PC-9 (cell line): ENCODE measurements around the gene GPBAR1. TPM values are rescaled to one million over a fixed set of nuclear protein-coding genes. Genes with fewer than 3 reads are reported as not detected.

Source experiments
- BruUV-seq: library from RNA; stranded (reverse); fragments of 400-500 nt; replicated peaks from 2 replicates; lab custom pipeline; 2021; lab: Mats Ljungman, UMichigan
- CTCF ChIA-PET: fragments of 300-600 bp; sonication (Branson Sonifier 250); formaldehyde crosslinking; loops from one replicate; lab custom pipeline; 2022; ENCODE audit warnings: antibody characterized with exemption; lab: Charles Lee
- POLR2A ChIA-PET: fragments of 300-600 bp; sonication (Branson Sonifier 250); formaldehyde crosslinking; loops from one replicate; lab custom pipeline; 2022; ENCODE audit warnings: antibody characterized with exemption; ENCODE audit not compliant: unreplicated experiment; lab: Charles Lee
- DNase-seq, 2 experiments: peaks; one replicate each; pipeline versions ENCODE4 v3.0.0 to v3.0.0-alpha.2; 2015 to 2022; ENCODE audit warnings: mixed read lengths in 1 of 2
- H2AFZ ChIP-seq: fragments of 200-600 bp; sonication (generic); 2 replicates; pipeline ENCODE4 v1.8.1; 2017; ENCODE audit warnings: antibody characterized with exemption
- H3F3A ChIP-seq: fragments of 200-600 bp; sonication (generic); 2 replicates; pipeline ENCODE4 v1.8.1; 2017; ENCODE audit warnings: antibody characterized with exemption, mild to moderate bottlenecking, low read depth; ENCODE audit not compliant: insufficient read depth
- H3K27ac ChIP-seq: fragments of 200-600 bp; sonication (generic); 2 replicates; pipeline ENCODE4 v1.6.1; 2016; ENCODE audit warnings: mixed run types
- H3K27me3 ChIP-seq: fragments of 200-600 bp; sonication (generic); 2 replicates; pipeline ENCODE4 v1.6.1; 2016; ENCODE audit warnings: low read depth, mixed run types; ENCODE audit not compliant: insufficient read depth
- H3K36me3 ChIP-seq: fragments of 200-600 bp; sonication (generic); 2 replicates; pipeline ENCODE4 v1.6.1; 2016; ENCODE audit warnings: low read depth, mixed run types
- H3K4me1 ChIP-seq: fragments of 200-600 bp; sonication (generic); replicated peaks from 2 replicates; pipeline ENCODE4 v1.6.1; 2016; ENCODE audit warnings: mixed run types; ENCODE audit not compliant: insufficient read depth
- H3K4me2 ChIP-seq: fragments of 200-600 bp; sonication (generic); 2 replicates; pipeline ENCODE4 v1.6.1; 2017; ENCODE audit warnings: mixed run types
- H3K4me3 ChIP-seq: fragments of 200-600 bp; sonication (generic); 2 replicates; pipeline ENCODE4 v1.6.1; 2016; ENCODE audit warnings: mixed run types
- H3K79me2 ChIP-seq: fragments of 200-600 bp; sonication (generic); 2 replicates; pipeline ENCODE4 v1.6.1; 2017; ENCODE audit warnings: low read depth, mixed run types
- H3K9me2 ChIP-seq: fragments of 200-600 bp; sonication (generic); 2 replicates; pipeline ENCODE4 v1.8.1; 2017; ENCODE audit warnings: mild to moderate bottlenecking; ENCODE audit not compliant: insufficient read depth
- H3K9me3 ChIP-seq: fragments of 200-600 bp; sonication (generic); 2 replicates; pipeline ENCODE4 v1.8.1; 2016; ENCODE audit warnings: low read depth; ENCODE audit not compliant: insufficient read depth
- H4K20me1 ChIP-seq: fragments of 200-600 bp; sonication (generic); 2 replicates; pipeline ENCODE4 v1.8.1; 2017; ENCODE audit not compliant: insufficient read depth
- CTCF ChIP-seq: fragments of 200-600 bp; sonication (generic); conservative IDR thresholded peaks from 2 replicates; pipeline ENCODE4 v1.6.1; 2017; ENCODE audit warnings: mixed run types, antibody characterized with exemption, mild to moderate bottlenecking, moderate library complexity
- EZH2 ChIP-seq: fragments of 200-600 bp; sonication (generic); IDR thresholded peaks from 2 replicates; pipeline ENCODE4 v1.8.0; 2017; ENCODE audit warnings: antibody characterized with exemption, low read depth
- intact Hi-C: fragments of 100-400 bp; cut with micrococcal nuclease; formaldehyde crosslinking; loops from one replicate; pipeline ENCODE4 v1.10.0; 2022; ENCODE audit not compliant: unreplicated experiment
- total RNA-seq: library from RNA; stranded (reverse); gene quantifications from 2 replicates; pipeline ENCODE4 v1.2.3, GENCODE V29; 2021

GPBAR1 gene
- total RNA-seq, 1 experiment from 2014 or later: 0.22 TPM

GRCh38 chr2:218223046-218223445 lies 37.8 kb upstream of the GPBAR1 start:
- Histone ChIP-seq H3K4me3 (no peak overlapping the region), H3K79me2 (peaks cover 71% of the 10 kb centered on the region), H3K9me2 (no peaks in the 10 kb centered on the region), H3K27ac (no peak overlapping the region), H3K4me2 (no peak overlapping the region), H2AFZ (no peak overlapping the region), H4K20me1 (peaks cover 50% of the 10 kb centered on the region), H3K4me1 (peaks cover 27% of the 10 kb centered on the region), H3F3A (peaks cover 9% of the 10 kb centered on the region; the same call in 1 of the 2 replicates), H3K9me3 (no peaks in the 10 kb centered on the region), H3K36me3 (peaks cover 39% of the 10 kb centered on the region), H3K27me3 (no peaks in the 10 kb centered on the region)
- ChIA-PET POLR2A (interaction anchor here (0.7 kb wide), 1 partner anchor 19 kb away, joined by 4 read pairs; no protein-coding TSS in a partner anchor), CTCF (no interaction called here)
- TF ChIP-seq CTCF: no peak
- no peak for TF ChIP-seq EZH2
- BruUV-seq: no TSS peak
- DNase-seq: no peak
- intact Hi-C loops: no loop called here

- no peaks in the 10 kb centered on the region for H3K9me3 ChIP-seq
- intact Hi-C loops: no loop called here
- peak overlapping the region; percentile 16; the same call in 1 of the 2 replicates for H3K27ac ChIP-seq
- H3K79me2 ChIP-seq: peaks cover 60% of the 10 kb centered on the region
- peaks cover 47% of the 10 kb centered on the region for H3K36me3 ChIP-seq
- peaks cover 39% of the 10 kb centered on the region for H4K20me1 ChIP-seq
- H3K27me3 ChIP-seq: no peaks in the 10 kb centered on the region
- H3F3A ChIP-seq: peaks cover 21% of the 10 kb centered on the region
- ChIA-PET POLR2A (no interaction called here), CTCF (no interaction called here)
- no TSS peak for BruUV-seq
- no peaks in the 10 kb centered on the region for H3K9me2 ChIP-seq
- H3K4me1 ChIP-seq: peaks cover 27% of the 10 kb centered on the region
- TF ChIP-seq CTCF: no peak
- TF ChIP-seq EZH2: no peak
- no peak for DNase-seq
- H3K4me2 ChIP-seq: no peak overlapping the region
- no peak overlapping the region for H3K4me3 ChIP-seq
- H2AFZ ChIP-seq: no peak overlapping the region
Measured at GRCh38 chr2:218224186-218224585, 36.6 kb upstream of the GPBAR1 start.

- Histone ChIP-seq H3K36me3 (peaks cover 69% of the 10 kb centered on the region), H4K20me1 (peaks cover 13% of the 10 kb centered on the region), H3K27ac (no peak overlapping the region), H3K27me3 (no peaks in the 10 kb centered on the region), H3K79me2 (peaks cover 45% of the 10 kb centered on the region), H3K9me2 (no peaks in the 10 kb centered on the region), H2AFZ (no peak overlapping the region), H3K4me2 (no peak overlapping the region), H3K4me3 (no peak overlapping the region), H3F3A (peaks cover 32% of the 10 kb centered on the region), H3K4me1 (peaks cover 32% of the 10 kb centered on the region), H3K9me3 (no peaks in the 10 kb centered on the region)
- ChIA-PET CTCF (interaction anchor here (0.6 to 0.7 kb wide), 2 partner anchors 10 to 135 kb away, joined by 4 to 7 read pairs; no protein-coding TSS in a partner anchor), POLR2A (no interaction called here)
- intact Hi-C loops: no loop called here
- no peak for DNase-seq
- no TSS peak for BruUV-seq
- TF ChIP-seq EZH2 (no peak), CTCF (no peak)
Measured at GRCh38 chr2:218226903-218227302, 33.9 kb upstream of the GPBAR1 start.
